Calu3 (cell line): Measurements from ENCODE around the gene MRPL51. TPM values are rescaled to one million over a fixed set of nuclear protein-coding genes. Genes with fewer than 3 reads are reported as not detected.
A peak's percentile ranks its signal among the peaks of the same experiment; 100 is the strongest.

Experiments
- Bru-seq: library from RNA; stranded (reverse); fragments of 400-500 nt; gene quantifications from one replicate; lab custom pipeline; 2021; lab: Mats Ljungman, UMichigan
- BruChase-seq, 2 experiments: library from RNA; stranded (reverse); fragments of 400-500 nt; gene quantifications; one replicate each; lab custom pipeline; 2021; lab: Mats Ljungman, UMichigan
- BruUV-seq: library from RNA; stranded (reverse); fragments of 400-500 nt; replicated peaks from 2 replicates; lab custom pipeline; 2021; lab: Mats Ljungman, UMichigan
- CTCF ChIA-PET: fragments of 300-600 bp; sonication (Branson Sonifier 250); formaldehyde crosslinking; loops from one replicate; lab custom pipeline; 2022; ENCODE audit warnings: antibody characterized with exemption; lab: Charles Lee
- DNase-seq: peaks from one replicate; pipeline ENCODE4 v3.0.0; 2022
- H3K27ac Mint-ChIP-seq: one replicate; pipeline ENCODE4 v1.8.0; 2022; ENCODE audit warnings: mixed read lengths; ENCODE audit not compliant: unreplicated experiment
- H3K27me3 Mint-ChIP-seq: one replicate; pipeline ENCODE4 v1.8.0; 2022; ENCODE audit warnings: mixed read lengths; ENCODE audit not compliant: unreplicated experiment
- H3K36me3 Mint-ChIP-seq: one replicate; pipeline ENCODE4 v1.8.0; 2022; ENCODE audit warnings: mild to moderate bottlenecking, moderate library complexity, mixed read lengths; ENCODE audit not compliant: insufficient read depth, unreplicated experiment
- H3K4me1 Mint-ChIP-seq: one replicate; pipeline ENCODE4 v1.8.0; 2022; ENCODE audit warnings: mild to moderate bottlenecking, low read depth, mixed read lengths; ENCODE audit not compliant: unreplicated experiment
- H3K4me3 Mint-ChIP-seq: one replicate; pipeline ENCODE4 v1.8.0; 2022; ENCODE audit warnings: mild to moderate bottlenecking, low read depth, moderate library complexity, mixed read lengths; ENCODE audit not compliant: unreplicated experiment
- H3K9me3 Mint-ChIP-seq: one replicate; pipeline ENCODE4 v1.8.0; 2022; ENCODE audit warnings: low read depth, mixed read lengths; ENCODE audit not compliant: unreplicated experiment
- CTCF ChIP-seq: fragments of 200-600 bp; IDR thresholded peaks from one replicate; pipeline ENCODE4 v1.8.0; 2022; ENCODE audit warnings: antibody characterized with exemption; ENCODE audit not compliant: unreplicated experiment
- intact Hi-C: fragments of 100-400 bp; cut with micrococcal nuclease; formaldehyde crosslinking; loops from one replicate; pipeline ENCODE4 v1.10.0; 2022; ENCODE audit not compliant: unreplicated experiment
- long read RNA-seq: library from polyadenylated mRNA; stranded (forward); transcript quantifications from one replicate; pipeline ENCODE4 v2.0.0, GENCODE V29; 2022
- total RNA-seq: library from RNA; stranded (reverse); gene quantifications from 2 replicates; pipeline ENCODE4 v1.2.3, GENCODE V29; 2022

MRPL51 gene
- total RNA-seq: 213 and 220 TPM in 2 replicates
- percentile 82 among the genes with signal in this experiment for Bru-seq, nascent RNA
- BruChase-seq, experiment 1, labeled RNA remaining after a 6-hour chase: percentile 98 among the genes with signal in this experiment
- BruChase-seq, experiment 2, labeled RNA remaining after a 2-hour chase: percentile 95 among the genes with signal in this experiment
- long read RNA-seq, transcript MRPL51-205 (3 exons, 814 nt): minor isoform, 6 of 325 reads
- long read RNA-seq, transcript MRPL51-201 (3 exons, 1,234 nt): major isoform, 222 of 325 reads
- long read RNA-seq, transcript MRPL51-202 (3 exons, 601 nt): minor isoform, 15 of 325 reads
- long read RNA-seq, partial matches to known transcripts: 0 of 325 reads
- long read RNA-seq, other reads (novel, unspliced or antisense): 80 of 325 reads

GRCh38 chr12:6492838-6493496 lies at the start of gene MRPL51:
Gene MRPL51 (minus strand): TSS chr12:6493262. CDS start chr12:6493136, 126 bp downstream.
- CTCF ChIA-PET: interaction anchor here (0.6 to 1.2 kb wide), 4 partner anchors 28 to 196 kb away, joined by 3 to 9 read pairs (median 4); partner anchors contain the start of gene ZNF384
- Mint-ChIP-seq H3K9me3 (no peaks in the 10 kb centered on the region), H3K27me3 (no peaks in the 10 kb centered on the region), H3K4me3 (peak within 1 kb of the TSS; percentile 95), H3K36me3 (peaks cover 48% of the 10 kb centered on the region), H3K4me1 (no peaks in the 10 kb centered on the region), H3K27ac (peak within 1 kb of the TSS; percentile 96)
- intact Hi-C loops: no loop called here
- no peak for TF ChIP-seq CTCF
- DNase-seq: peak; percentile 98
- TSS peak; percentile 96 for BruUV-seq

- CTCF ChIA-PET: no interaction called here
- peaks cover 27% of the 10 kb centered on the region for H3K4me1 Mint-ChIP-seq
- peak overlapping the region; percentile 62 for H3K27ac Mint-ChIP-seq
Observed at GRCh38 chr12:6542209-6543009, 49.3 kb upstream of the MRPL51 start.

GRCh38 chr12:6541371-6542165 lies 48.5 kb upstream of the MRPL51 start:
- DNase-seq: no peak
- Mint-ChIP-seq H3K27me3 (no peaks in the 10 kb centered on the region), H3K4me1 (peaks cover 27% of the 10 kb centered on the region), H3K9me3 (no peaks in the 10 kb centered on the region), H3K36me3 (peaks cover 34% of the 10 kb centered on the region), H3K27ac (no peak overlapping the region), H3K4me3 (no peak overlapping the region)
- BruUV-seq: no TSS peak
- TF ChIP-seq CTCF: no peak
- CTCF ChIA-PET: interaction anchor here (0.6 to 1.3 kb wide), 3 partner anchors 9 to 274 kb away, joined by 5 to 7 read pairs (median 7); no protein-coding TSS in a partner anchor
- intact Hi-C loops: no loop called here

More at GRCh38 chr12:6542209-6543009, 49.3 kb upstream of the MRPL51 start:
- no TSS peak for BruUV-seq
- Mint-ChIP-seq H3K27me3 (no peaks in the 10 kb centered on the region), H3K4me3 (no peak overlapping the region), H3K9me3 (no peaks in the 10 kb centered on the region), H3K36me3 (peaks cover 26% of the 10 kb centered on the region)
- peak; percentile 37 for DNase-seq
- intact Hi-C loops: no loop called here
- no peak for TF ChIP-seq CTCF
